Left lung (tissue), 10 donors: ENCODE results near the gene TCHP. TPM values are rescaled to one million over a fixed set of nuclear protein-coding genes. Genes with fewer than 3 reads are reported as not detected.
A peak's percentile ranks its signal among the peaks of the same experiment; 100 is the strongest.

Source experiments
- ATAC-seq: fragments of 200-7000 bp; cut with Tn5 transposase; one replicate; pipeline ENCODE4 v1.9.1; 2020; ENCODE audit warnings: moderate library complexity
- DNase-seq, 4 donors: peaks; one replicate each; pipeline ENCODE4 v3.0.0-alpha.2; 2013 to 2020
- H3K27ac ChIP-seq, 2 donors: fragments of 200-600 bp; sonication (generic) in 1 of 2; one replicate each; pipeline versions ENCODE4 v1.5.0 to v1.8.0; 2020 to 2021
- H3K27me3 ChIP-seq, 2 donors: fragments of 200-600 bp; sonication (generic) in 1 of 2; one replicate each; pipeline versions ENCODE4 v1.5.0 to v1.8.0; 2020 to 2021
- H3K36me3 ChIP-seq, 2 donors: fragments of 200-600 bp; sonication (generic) in 1 of 2; one replicate each; pipeline versions ENCODE4 v1.5.0 to v1.8.0; 2020 to 2021
- H3K4me1 ChIP-seq, 2 donors: fragments of 200-600 bp; one replicate each; pipeline ENCODE4 v1.8.0; 2021
- H3K4me3 ChIP-seq, 2 donors: fragments of 200-600 bp; sonication (generic) in 1 of 2; one replicate each; pipeline versions ENCODE4 v1.5.0 to v1.8.0; 2020 to 2021; ENCODE audit warnings: mild to moderate bottlenecking in 1 of 2
- H3K9me3 ChIP-seq, 2 donors: fragments of 200-600 bp; sonication (generic) in 1 of 2; one replicate each; pipeline versions ENCODE4 v1.5.0 to v1.8.0; 2020 to 2021
- CTCF ChIP-seq, 2 donors: fragments of 200-600 bp; sonication (generic) in 1 of 2; IDR thresholded peaks; one replicate each; pipeline versions ENCODE4 v1.5.0 to v1.8.0; 2021; ENCODE audit warnings: antibody characterized with exemption in 2 of 2
- intact Hi-C, 2 donors: fragments of 100-400 bp; cut with DNase I; formaldehyde crosslinking; loops; one replicate each; pipeline versions ENCODE4 v1.11.2 to v1.14.2; 2022
- polyA plus RNA-seq, 6 donors: library from polyadenylated mRNA; unstranded; fragments of 120-200 nt; gene quantifications; one replicate each; pipeline ENCODE4 v1.2.1, GENCODE V29; 2013; ENCODE audit not compliant: insufficient read length in 6 of 6
- total RNA-seq, 2 donors: library from RNA; stranded (reverse); fragmentation: NEBNext Ultra II Directional; extraction: Animal tissue kit (Norgen Biotek cat#: 25700); gene quantifications; one replicate each; pipeline ENCODE4 v1.2.1, GENCODE V29; 2021
- donor health status: DM: no; HTN: yes; CAD: no.
- donor health status: DM: no; HTN: no; CAD: no.

The TCHP gene
- total and polyA plus RNA-seq, 8 donors = 15.4 to 27.3 (median 23.9) TPM

DNA sequence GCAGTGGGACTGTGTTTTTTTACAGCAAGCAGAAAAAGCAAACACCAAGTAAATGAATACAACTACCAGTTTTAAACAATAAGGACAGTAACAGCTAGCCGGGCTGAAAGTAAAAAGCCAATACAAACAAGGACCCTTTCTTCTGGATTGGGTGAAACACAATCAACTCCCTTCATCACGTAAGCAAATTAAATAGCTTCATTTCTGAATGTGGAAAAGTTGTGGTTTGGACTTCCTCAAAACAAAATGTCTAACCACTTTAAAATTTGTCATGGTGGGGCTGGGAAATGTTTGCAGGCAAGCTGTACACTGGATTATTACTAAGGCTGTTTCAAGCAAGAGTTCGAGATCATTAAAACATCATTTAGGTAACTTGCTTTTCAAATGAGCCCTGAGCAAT is 47.4 kb downstream of the TCHP start:
- no peaks in the 10 kb centered on the region for H3K27me3 ChIP-seq
- peaks cover 4 to 29% of the 10 kb centered on the region in 2 donors for H3K4me1 ChIP-seq
- ATAC-seq (no peak), DNase-seq (no peak)
- H3K27ac ChIP-seq = peak overlapping the region; percentile 47 to 50
- no peak overlapping the region for H3K4me3 ChIP-seq
- peaks cover 2 to 88% of the 10 kb centered on the region in 2 donors for H3K36me3 ChIP-seq
- TF ChIP-seq CTCF (IDR thresholded peaks at IDR 0.05) = no peak
- H3K9me3 ChIP-seq = no peaks in the 10 kb centered on the region
- intact Hi-C loops = no loop called here

DNA sequence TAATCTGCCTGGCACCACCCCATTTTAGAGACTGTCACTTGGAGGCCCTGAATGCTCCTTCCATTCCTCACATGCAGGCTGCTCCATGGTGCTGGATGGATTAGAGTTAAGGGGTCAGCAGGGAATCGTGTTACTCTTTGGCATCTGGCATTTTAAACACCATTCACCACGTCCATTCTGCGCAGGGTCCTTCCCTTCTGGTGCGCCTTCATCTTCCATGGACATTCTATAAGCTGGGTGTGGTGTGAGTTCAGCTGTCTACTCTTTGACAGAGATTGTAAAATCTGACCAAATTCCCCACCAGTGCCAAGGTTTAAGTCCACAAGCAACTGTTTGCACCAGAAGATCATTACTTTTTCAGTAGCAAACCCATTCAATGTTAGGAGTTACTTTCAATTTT is 48.3 kb downstream of the TCHP start:
- no peaks in the 10 kb centered on the region for H3K27me3 ChIP-seq
- intact Hi-C loops = no loop called here
- no peak overlapping the region for H3K4me3 ChIP-seq
- DNase-seq (no peak), ATAC-seq (no peak)
- H3K9me3 ChIP-seq = no peaks in the 10 kb centered on the region
- peaks cover 2 to 88% of the 10 kb centered on the region in 2 donors for H3K36me3 ChIP-seq
- H3K27ac ChIP-seq = peak overlapping the region; percentile 11 to 47
- no peak for TF ChIP-seq CTCF (IDR thresholded peaks at IDR 0.05)
- H3K4me1 ChIP-seq = peaks cover 4 to 29% of the 10 kb centered on the region in 2 donors

DNA sequence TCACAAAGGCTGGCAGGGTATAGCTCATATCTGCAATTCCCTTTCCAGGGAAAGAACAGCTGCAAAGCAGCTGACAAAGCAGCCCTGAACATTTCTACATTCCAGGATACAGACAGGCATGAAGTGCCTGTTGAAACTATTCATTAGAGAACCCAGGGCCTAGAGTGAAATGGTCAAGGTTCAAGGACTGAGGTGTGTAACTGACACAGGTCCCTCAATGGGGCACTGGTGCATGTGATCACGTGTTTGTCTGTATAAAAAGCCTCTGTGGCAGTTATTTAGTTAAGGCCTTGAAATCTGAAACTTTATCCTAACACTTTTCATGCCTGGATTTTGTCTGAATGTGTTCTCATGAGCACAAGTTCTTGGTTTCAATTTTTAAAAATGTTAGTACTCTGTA is 49.0 kb downstream of the TCHP start:
- peak in 2 of 4 donors; percentile 42 to 72 for DNase-seq
- TF ChIP-seq CTCF (IDR thresholded peaks at IDR 0.05) = no peak

DNA sequence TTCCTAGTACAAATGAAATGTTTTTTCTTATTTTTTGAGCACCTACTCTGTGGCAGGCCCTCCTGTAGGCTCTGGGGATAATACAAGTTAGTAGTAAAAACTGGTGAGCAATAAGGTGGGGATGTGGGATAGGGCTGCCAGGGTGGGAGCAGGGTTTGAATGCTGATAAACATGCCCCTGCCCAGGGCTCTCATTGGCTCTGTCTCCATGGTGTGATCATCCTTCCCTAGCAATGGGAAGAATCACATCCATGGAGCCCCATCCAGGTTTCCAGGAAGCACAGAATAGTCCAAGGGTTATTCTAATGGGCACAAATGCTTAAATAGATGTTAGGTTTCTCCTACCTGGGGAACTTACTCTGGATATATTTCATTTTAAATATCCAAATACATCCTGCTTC is 50.6 kb downstream of the TCHP start:
- intact Hi-C loops = no loop called here

More for the DNA sequence above, 49.0 kb downstream of the TCHP start:
- Histone ChIP-seq H3K27me3 (no peaks in the 10 kb centered on the region), H3K9me3 (no peaks in the 10 kb centered on the region), H3K27ac (peak overlapping the region; percentile 11 to 35), H3K4me3 (no peak overlapping the region), H3K36me3 (peaks cover 2 to 88% of the 10 kb centered on the region in 2 donors), H3K4me1 (peaks cover 4 to 29% of the 10 kb centered on the region in 2 donors)
- intact Hi-C loops = no loop called here
- peak; percentile 86 for ATAC-seq

DNA sequence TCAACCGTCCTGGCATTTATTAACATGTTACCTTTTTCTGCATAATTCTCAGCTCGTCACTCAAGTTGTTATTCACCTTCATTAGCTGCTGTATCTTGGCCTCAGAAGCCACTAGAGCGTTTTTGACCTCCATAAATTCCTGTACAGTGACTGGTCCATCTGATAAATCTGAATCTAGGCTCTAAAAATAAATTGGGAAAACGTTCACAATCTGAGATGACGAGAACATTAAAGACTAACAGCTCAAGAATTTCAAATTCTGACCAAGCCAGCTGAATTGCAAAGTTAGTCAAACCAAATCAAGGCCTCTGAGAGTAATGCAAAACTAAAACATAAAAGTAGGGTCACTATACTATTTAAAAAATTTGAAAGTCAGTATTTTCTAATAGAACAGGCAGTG is 51.1 kb downstream of the TCHP start:
- no peak for ATAC-seq
- intact Hi-C loops = no loop called here
- no peak for DNase-seq

More for the DNA sequence above, 50.6 kb downstream of the TCHP start:
- peaks cover 4 to 29% of the 10 kb centered on the region in 2 donors for H3K4me1 ChIP-seq
- ATAC-seq = no peak
- DNase-seq = no peak
- H3K4me3 ChIP-seq = no peak overlapping the region
- H3K27ac ChIP-seq = peak overlapping the region in 1 of 2 donors; percentile 6
- no peaks in the 10 kb centered on the region for H3K27me3 ChIP-seq
- no peak for TF ChIP-seq CTCF (IDR thresholded peaks at IDR 0.05)
- peaks cover 2 to 90% of the 10 kb centered on the region in 2 donors for H3K36me3 ChIP-seq
- H3K9me3 ChIP-seq = no peaks in the 10 kb centered on the region

More for the DNA sequence above, 51.1 kb downstream of the TCHP start:
- Histone ChIP-seq H3K9me3 (no peaks in the 10 kb centered on the region), H3K27ac (peak overlapping the region; percentile 6 to 34), H3K27me3 (no peaks in the 10 kb centered on the region), H3K4me3 (no peak overlapping the region), H3K4me1 (peaks cover 4 to 25% of the 10 kb centered on the region in 2 donors), H3K36me3 (peaks cover 2 to 95% of the 10 kb centered on the region in 2 donors)
- no peak for TF ChIP-seq CTCF (IDR thresholded peaks at IDR 0.05)
